ENCODE results near the gene TWF1. TPM values are rescaled to one million over a fixed set of nuclear protein-coding genes. Genes with fewer than 3 reads are reported as not detected.

TWF1 gene
- total RNA-seq, 1 experiment from 2014 or later: 162 TPM

Other genes with a start within 250 kb of the TWF1 start
- gene PUS7L, start 47.5 kb downstream of the TWF1 start, total RNA-seq (2014; rRNA removed; shearing (Covaris generic)): 10.4 and 10.7 TPM in 2 replicates
- gene IRAK4, start 47.4 kb downstream of the TWF1 start, total RNA-seq (2014; rRNA removed; shearing (Covaris generic)): 21.9 and 38.1 TPM in 2 replicates
- gene TMEM117, start 29.8 kb upstream of the TWF1 start, total RNA-seq (2014; rRNA removed; shearing (Covaris generic)): 5.3 and 6.6 TPM in 2 replicates